Islet precursor cell (in vitro differentiated cells): ENCODE data around the gene SLC34A3.
A peak's percentile ranks its signal among the peaks of the same experiment; 100 is the strongest.

Experiments used
- DNase-seq: peaks from one replicate; pipeline ENCODE4 v3.0.0-alpha.2; 2018

Gene SLC34A3

GRCh38 chr9:137243626-137244485, 13.2 kb downstream of the SLC34A3 start:
- no peak for DNase-seq

- no peak for DNase-seq
Measured at GRCh38 chr9:137244486-137245449, 14.1 kb downstream of the SLC34A3 start.

GRCh38 chr9:137245450-137246421, 15.0 kb downstream of the SLC34A3 start:
- DNase-seq, result no peak

- DNase-seq, result no peak
Measured at GRCh38 chr9:137247135-137247915, 16.6 kb downstream of the SLC34A3 start.

- no peak for DNase-seq
Measured at GRCh38 chr9:137247916-137248175, 17.1 kb downstream of the SLC34A3 start.

GRCh38 chr9:137250329-137251193, 19.9 kb downstream of the SLC34A3 start:
- no peak for DNase-seq

GRCh38 chr9:137251194-137251461, 20.4 kb downstream of the SLC34A3 start, which contains the start of gene STPG3:
STPG3 (plus strand) TSS chr9:137251286; CDS start chr9:137251287, 1 bp downstream.
- no peak for DNase-seq

GRCh38 chr9:137251490-137252268, 21.0 kb downstream of the SLC34A3 start:
- no peak for DNase-seq

GRCh38 chr9:137252555-137253506, 22.1 kb downstream of the SLC34A3 start:
- peak; percentile 78 for DNase-seq

- no peak for DNase-seq
Measured at GRCh38 chr9:137253717-137254623, 23.3 kb downstream of the SLC34A3 start.

- DNase-seq, result peak; percentile 93
Measured at GRCh38 chr9:137254624-137255447, 24.1 kb downstream of the SLC34A3 start, which contains the start of gene NELFB. NELFB (plus strand) TSS chr9:137255327.

GRCh38 chr9:137255448-137256114, 24.9 kb downstream of the SLC34A3 start:
- peak; percentile 80 for DNase-seq

- DNase-seq, result no peak
Measured at GRCh38 chr9:137256362-137256761, 25.7 kb downstream of the SLC34A3 start.

GRCh38 chr9:137256856-137257255, 26.2 kb downstream of the SLC34A3 start:
- DNase-seq, result no peak

GRCh38 chr9:137262173-137262908, 31.6 kb downstream of the SLC34A3 start:
- DNase-seq, result peak; percentile 69
